Liver (tissue), 9 donors: ENCODE data around the gene STAMBPL1. TPM values are rescaled to one million over a fixed set of nuclear protein-coding genes. Genes with fewer than 3 reads are reported as not detected.

Source experiments
- DNase-seq: peaks from one replicate; pipeline ENCODE4 v3.0.0-alpha.2; 2017; ENCODE audit warnings: low spot score
- H3K27ac ChIP-seq, 2 donors: one replicate each; pipeline ENCODE4 v1.7.0; 2013; ENCODE audit warnings: inconsistent platforms in 2 of 2, low read length in 2 of 2, control low read depth in 1 of 2, low read depth in 1 of 2, mild to moderate bottlenecking in 1 of 2
- H3K27me3 ChIP-seq, 4 donors: one replicate each; pipeline versions ENCODE4 v1.6.1 to v1.7.0; 2013; ENCODE audit warnings: low read length in 3 of 4, inconsistent platforms in 1 of 4, mild to moderate bottlenecking in 1 of 4, moderate library complexity in 1 of 4; ENCODE audit not compliant: control insufficient read depth in 4 of 4, insufficient read depth in 4 of 4
- H3K36me3 ChIP-seq, 4 donors: one replicate each; pipeline versions ENCODE4 v1.6.1 to v1.7.0; 2013; ENCODE audit warnings: low read length in 3 of 4, mild to moderate bottlenecking in 3 of 4, low read depth in 1 of 4, moderate library complexity in 1 of 4; ENCODE audit not compliant: control insufficient read depth in 4 of 4, insufficient read depth in 3 of 4
- H3K4me1 ChIP-seq, 4 donors: one replicate each; pipeline versions ENCODE4 v1.6.1 to v1.7.0; 2013; ENCODE audit warnings: low read length in 3 of 4, mild to moderate bottlenecking in 3 of 4, moderate library complexity in 1 of 4; ENCODE audit not compliant: control insufficient read depth in 4 of 4, insufficient read depth in 4 of 4
- H3K4me3 ChIP-seq, 3 donors: one replicate each; pipeline versions ENCODE4 v1.6.1 to v1.7.0; 2013; ENCODE audit warnings: low read length in 3 of 3, control low read depth in 1 of 3, low read depth in 1 of 3, mild to moderate bottlenecking in 1 of 3
- H3K9ac ChIP-seq, 2 donors: one replicate each; pipeline ENCODE4 v1.7.0; 2013; ENCODE audit warnings: low read length in 2 of 2, mild to moderate bottlenecking in 2 of 2, moderate library complexity in 2 of 2, control low read depth in 1 of 2, low read depth in 1 of 2
- H3K9me3 ChIP-seq, 4 donors: one replicate each; pipeline versions ENCODE4 v1.6.1 to v1.7.0; 2013; ENCODE audit warnings: low read length in 3 of 4; ENCODE audit not compliant: control insufficient read depth in 4 of 4
- ATF3 ChIP-seq: IDR thresholded peaks from 2 replicates; pipeline ENCODE4 v1.6.1; 2016; ENCODE audit warnings: antibody characterized with exemption
- CTCF ChIP-seq: fragments of 150-350 bp; IDR thresholded peaks from 2 replicates; pipeline ENCODE4 v1.5.1; 2017; ENCODE audit warnings: improper control_type of control experiment, low read depth, low read length; ENCODE audit not compliant: missing input control
- EGR1 ChIP-seq, 2 donors: IDR thresholded peaks; 2 replicates each; pipeline ENCODE4 v1.6.1; 2016 to 2018; ENCODE audit warnings: antibody characterized with exemption in 2 of 2, low read depth in 2 of 2
- FOXA1 ChIP-seq: IDR thresholded peaks from 2 replicates; pipeline ENCODE4 v1.6.1; 2016; ENCODE audit warnings: antibody characterized with exemption
- FOXA2 ChIP-seq: IDR thresholded peaks from 2 replicates; pipeline ENCODE4 v1.6.1; 2016; ENCODE audit warnings: antibody characterized with exemption
- HNF4A ChIP-seq, 2 donors: conservative IDR thresholded peaks; 2 replicates each; pipeline ENCODE4 v1.6.1; 2016; ENCODE audit warnings: antibody characterized with exemption in 2 of 2, mild to moderate bottlenecking in 2 of 2
- HNF4G ChIP-seq: IDR thresholded peaks from 2 replicates; pipeline ENCODE4 v1.6.1; 2016; ENCODE audit warnings: antibody characterized with exemption
- JUND ChIP-seq, 2 donors: IDR thresholded peaks; 2 replicates each; pipeline ENCODE4 v1.6.1; 2016; ENCODE audit warnings: antibody characterized with exemption in 2 of 2
- MAX ChIP-seq: IDR thresholded peaks from 2 replicates; pipeline ENCODE4 v1.6.1; 2016; ENCODE audit warnings: antibody characterized with exemption
- NR2F2 ChIP-seq: IDR thresholded peaks from 2 replicates; pipeline ENCODE4 v1.6.1; 2016; ENCODE audit warnings: antibody characterized with exemption
- RAD21 ChIP-seq, 2 donors: IDR thresholded peaks; 2 replicates each; pipeline ENCODE4 v1.6.1; 2016; ENCODE audit warnings: antibody characterized with exemption in 2 of 2, mild to moderate bottlenecking in 2 of 2
- RXRA ChIP-seq, 2 donors: IDR thresholded peaks; 2 replicates each; pipeline ENCODE4 v1.6.1; 2017 to 2018; ENCODE audit warnings: antibody characterized with exemption in 2 of 2, mild to moderate bottlenecking in 1 of 2
- SP1 ChIP-seq: IDR thresholded peaks from 2 replicates; pipeline ENCODE4 v1.6.1; 2018; ENCODE audit warnings: antibody characterized with exemption, mild to moderate bottlenecking
- TAF1 ChIP-seq: conservative IDR thresholded peaks from 2 replicates; pipeline ENCODE4 v1.6.1; 2016; ENCODE audit warnings: antibody characterized with exemption, mild to moderate bottlenecking
- YY1 ChIP-seq: IDR thresholded peaks from 2 replicates; pipeline ENCODE4 v1.6.1; 2016; ENCODE audit warnings: antibody characterized with exemption, mild to moderate bottlenecking
- ZBTB33 ChIP-seq: IDR thresholded peaks from 2 replicates; pipeline ENCODE4 v1.6.1; 2016; ENCODE audit warnings: antibody characterized with exemption
- WGBS: extraction: QIAGEN DNeasy Blood & Tissue Kit; methylation state at CpG from one replicate; pipeline ENCODE4 v1.1.7; 2013; 5-methylcytosine and 5-hydroxymethylcytosine counted together
- polyA plus RNA-seq, 2 donors: library from polyadenylated mRNA; stranded (reverse) in 1 of 2; unstranded in 1 of 2; fragments of 200-250 nt in 1 of 2; fragments of >200 nt in 1 of 2; fragmentation: Nextera tagmentation in 1 of 2; extraction: Ambion mirVana in 1 of 2; gene quantifications; one replicate each; pipeline versions ENCODE4 v1.2.1 to v1.2.3, GENCODE V29; 2013 to 2015
- total RNA-seq, 2 donors: library from RNA; depleted of rRNA; stranded (reverse); fragments of >200 nt; gene quantifications; one replicate each; pipeline ENCODE4 v1.2.3, GENCODE V29; 2014
- TF ChIP-seq, protein P1 (sequence below): IDR thresholded peaks from 2 replicates; pipeline ENCODE4 v1.6.1; 2016; ENCODE audit warnings: antibody characterized with exemption, mild to moderate bottlenecking
- donor health status: healthy.
- donor health status: healthy.
- donor health status: healthy.
- donor health status: healthy.
- donor health status: healthy.

Gene STAMBPL1
- total and polyA plus RNA-seq, 4 donors: 1.3 to 8.0 (median 3.7) TPM

DNA sequence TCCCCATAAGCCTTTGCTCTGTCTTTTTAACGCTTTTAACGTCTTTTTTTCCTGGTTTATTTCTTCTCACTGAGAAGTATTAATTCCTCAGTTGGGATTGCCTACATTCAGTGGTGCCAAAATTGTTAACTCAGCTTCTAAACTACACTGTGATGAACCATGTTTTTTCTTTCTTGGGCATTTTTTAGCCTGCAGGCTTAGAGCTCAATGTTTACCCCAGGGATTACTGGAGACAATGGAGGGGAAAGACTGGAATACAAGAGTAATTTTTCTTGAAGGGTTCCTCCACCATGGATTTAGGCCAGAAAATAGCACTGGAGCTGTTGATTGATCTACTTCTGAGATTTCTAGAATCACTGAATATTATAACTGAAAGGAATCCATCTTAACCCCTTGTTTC, 19.8 kb downstream of the STAMBPL1 start:
- no peak overlapping the region for H3K9ac ChIP-seq
- H3K36me3 ChIP-seq: peaks cover 0 to 3% (median 1%) of the 10 kb centered on the region in 4 donors
- H3K27me3 ChIP-seq: no peaks in the 10 kb centered on the region
- WGBS: 95% methylated on average over 2 of the region's 2 CpGs
- H3K27ac ChIP-seq: no peak overlapping the region
- DNase-seq: no peak
- peaks cover 4 to 17% (median 13%) of the 10 kb centered on the region in 4 donors for H3K4me1 ChIP-seq
- TF ChIP-seq TAF1 (no peak), FOXA1 (no peak), YY1 (no peak), RAD21 (IDR thresholded peaks at IDR 0.05) (no peak), ATF3 (no peak), RXRA (IDR thresholded peaks at IDR 0.05) (no peak), FOXA2 (no peak), JUND (IDR thresholded peaks at IDR 0.05) (no peak), HNF4A (conservative IDR thresholded peaks at IDR 0.05) (no peak), ZBTB33 (no peak), SP1 (no peak), CTCF (no peak)
- TF ChIP-seq, protein P1, sequence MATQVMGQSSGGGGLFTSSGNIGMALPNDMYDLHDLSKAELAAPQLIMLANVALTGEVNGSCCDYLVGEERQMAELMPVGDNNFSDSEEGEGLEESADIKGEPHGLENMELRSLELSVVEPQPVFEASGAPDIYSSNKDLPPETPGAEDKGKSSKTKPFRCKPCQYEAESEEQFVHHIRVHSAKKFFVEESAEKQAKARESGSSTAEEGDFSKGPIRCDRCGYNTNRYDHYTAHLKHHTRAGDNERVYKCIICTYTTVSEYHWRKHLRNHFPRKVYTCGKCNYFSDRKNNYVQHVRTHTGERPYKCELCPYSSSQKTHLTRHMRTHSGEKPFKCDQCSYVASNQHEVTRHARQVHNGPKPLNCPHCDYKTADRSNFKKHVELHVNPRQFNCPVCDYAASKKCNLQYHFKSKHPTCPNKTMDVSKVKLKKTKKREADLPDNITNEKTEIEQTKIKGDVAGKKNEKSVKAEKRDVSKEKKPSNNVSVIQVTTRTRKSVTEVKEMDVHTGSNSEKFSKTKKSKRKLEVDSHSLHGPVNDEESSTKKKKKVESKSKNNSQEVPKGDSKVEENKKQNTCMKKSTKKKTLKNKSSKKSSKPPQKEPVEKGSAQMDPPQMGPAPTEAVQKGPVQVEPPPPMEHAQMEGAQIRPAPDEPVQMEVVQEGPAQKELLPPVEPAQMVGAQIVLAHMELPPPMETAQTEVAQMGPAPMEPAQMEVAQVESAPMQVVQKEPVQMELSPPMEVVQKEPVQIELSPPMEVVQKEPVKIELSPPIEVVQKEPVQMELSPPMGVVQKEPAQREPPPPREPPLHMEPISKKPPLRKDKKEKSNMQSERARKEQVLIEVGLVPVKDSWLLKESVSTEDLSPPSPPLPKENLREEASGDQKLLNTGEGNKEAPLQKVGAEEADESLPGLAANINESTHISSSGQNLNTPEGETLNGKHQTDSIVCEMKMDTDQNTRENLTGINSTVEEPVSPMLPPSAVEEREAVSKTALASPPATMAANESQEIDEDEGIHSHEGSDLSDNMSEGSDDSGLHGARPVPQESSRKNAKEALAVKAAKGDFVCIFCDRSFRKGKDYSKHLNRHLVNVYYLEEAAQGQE: no peak
- H3K4me3 ChIP-seq: no peak overlapping the region
- H3K9me3 ChIP-seq: no peaks in the 10 kb centered on the region

DNA sequence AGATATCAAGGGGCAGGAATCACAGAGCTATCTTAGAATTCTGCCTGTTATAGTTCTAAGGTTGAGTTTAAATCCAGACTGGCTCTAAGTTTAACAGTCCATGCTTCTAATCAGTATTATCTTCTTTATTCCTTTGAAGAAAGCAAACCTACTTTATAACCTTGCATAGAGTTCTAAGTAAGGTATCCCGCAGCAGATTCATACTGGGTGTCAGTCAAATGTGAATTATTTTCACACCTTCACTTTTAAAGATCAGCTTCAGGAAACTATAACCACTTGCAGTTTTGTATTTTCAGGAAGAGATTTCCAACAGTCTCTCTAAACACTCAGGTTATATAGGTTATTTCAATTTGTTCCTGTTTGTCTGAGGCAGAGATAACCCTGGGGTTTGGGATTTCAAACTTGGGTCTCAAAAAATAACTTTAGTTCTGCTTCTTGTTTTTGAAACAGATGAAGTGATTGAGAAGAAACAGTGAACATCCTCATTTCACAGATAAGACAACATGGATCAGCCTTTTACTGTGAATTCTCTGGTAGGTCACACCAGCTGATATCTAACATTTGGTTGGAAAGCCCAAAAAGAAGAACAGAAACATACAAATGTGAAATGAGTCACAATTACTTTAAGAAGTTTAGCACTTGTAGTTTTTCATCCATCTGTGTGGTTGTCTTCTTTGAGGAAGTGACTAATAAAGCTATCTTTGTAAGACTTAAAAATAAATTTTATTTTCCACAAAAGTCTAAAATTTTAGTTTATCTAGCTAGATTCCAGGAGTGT, 21.4 kb downstream of the STAMBPL1 start:
- H3K4me1 ChIP-seq: peaks cover 0 to 4% (median 1%) of the 10 kb centered on the region in 4 donors
- H3K4me3 ChIP-seq: no peak overlapping the region
- H3K27ac ChIP-seq: no peak overlapping the region
- peaks cover 0 to 4% (median 2%) of the 10 kb centered on the region in 4 donors for H3K36me3 ChIP-seq
- WGBS: 86% methylated on average over 1 of the region's 1 CpG
- TF ChIP-seq NR2F2: no peak
- no peak for TF ChIP-seq EGR1 (IDR thresholded peaks at IDR 0.05; ENCODE audit: low read depth in 2 of 2)
- TF ChIP-seq FOXA1: no peak
- TF ChIP-seq HNF4G: no peak
- no peak for TF ChIP-seq SP1
- no peak for TF ChIP-seq RAD21 (IDR thresholded peaks at IDR 0.05)
- no peak for TF ChIP-seq MAX
- TF ChIP-seq TAF1: no peak
- no peak for TF ChIP-seq CTCF
- H3K9me3 ChIP-seq: no peaks in the 10 kb centered on the region
- no peak overlapping the region for H3K9ac ChIP-seq
- H3K27me3 ChIP-seq: no peaks in the 10 kb centered on the region
- no peak for DNase-seq
